OCI-LY1 (cell line): ENCODE data around the gene AMPD3.

Experiments used
- CTCF ChIP-seq: fragments of 200-600 bp; sonication (generic), shearing (Covaris generic); IDR thresholded peaks from 2 replicates; pipeline ENCODE4 v1.5.1; 2017; ENCODE audit warnings: mild to moderate bottlenecking, antibody characterized with exemption, low read length, moderate library complexity, mixed read lengths
- EZH2 ChIP-seq: fragments of 200-600 bp; sonication (generic), shearing (Covaris generic); IDR thresholded peaks from 2 replicates; pipeline ENCODE4 v1.8.0; 2017; ENCODE audit warnings: borderline replicate concordance, mixed run types, mild to moderate bottlenecking, antibody characterized with exemption, low read length, moderate library complexity, mixed read lengths

DNA sequence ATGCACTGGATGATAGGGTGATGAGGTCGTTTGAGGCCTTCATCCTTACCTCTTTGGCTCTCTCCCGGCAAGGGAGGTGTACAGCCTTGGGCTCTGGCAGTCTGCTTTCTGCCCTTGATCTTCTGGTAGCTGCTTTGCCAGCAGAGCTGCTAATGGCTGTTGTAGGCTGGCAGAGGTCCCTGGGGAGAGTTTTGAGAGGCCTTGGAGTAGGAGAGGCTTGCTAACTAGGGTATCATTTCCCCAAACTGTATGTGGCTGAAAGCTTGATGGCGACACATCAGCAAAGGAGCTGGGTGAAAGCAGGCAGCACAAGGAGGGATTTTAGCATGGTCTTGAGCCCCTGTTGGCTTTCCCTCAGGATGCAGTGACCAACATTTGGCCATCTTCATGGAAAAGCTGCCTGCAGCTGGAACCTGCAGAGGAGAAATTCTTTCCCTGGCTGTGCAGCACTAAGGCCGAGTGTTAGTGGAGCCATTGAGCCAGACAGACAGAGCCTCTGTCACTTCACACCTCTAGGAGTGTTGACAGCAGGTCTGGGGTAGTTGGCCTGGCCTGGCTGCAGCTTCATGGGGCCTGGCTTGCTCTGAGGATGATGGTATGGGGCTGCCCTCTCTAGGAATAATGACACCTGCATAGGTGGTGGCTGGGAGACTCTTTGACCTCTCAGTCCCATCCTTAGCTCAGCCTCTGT, 3.5 kb upstream of the AMPD3 start:
- TF ChIP-seq CTCF, result no peak
- no peak for TF ChIP-seq EZH2
